Endothelial cell (in vitro differentiated cells): Measurements from ENCODE around the gene EHMT1. TPM values are rescaled to one million over a fixed set of nuclear protein-coding genes. Genes with fewer than 3 reads are reported as not detected.
A peak's percentile ranks its signal among the peaks of the same experiment; 100 is the strongest.

Source experiments
- DNase-seq: peaks from one replicate; pipeline ENCODE4 v3.0.0; 2021; ENCODE audit warnings: low spot score
- H3K27ac Mint-ChIP-seq: one replicate; pipeline ENCODE4 v1.8.0; 2021; ENCODE audit warnings: mixed read lengths, inconsistent platforms; ENCODE audit not compliant: unreplicated experiment
- H3K27me3 Mint-ChIP-seq: one replicate; pipeline ENCODE4 v1.8.0; 2021; ENCODE audit warnings: mild to moderate bottlenecking, moderate library complexity, mixed read lengths, inconsistent platforms; ENCODE audit not compliant: unreplicated experiment
- H3K36me3 Mint-ChIP-seq: one replicate; pipeline ENCODE4 v1.8.0; 2021; ENCODE audit warnings: mild to moderate bottlenecking, low read depth, mixed read lengths, inconsistent platforms; ENCODE audit not compliant: unreplicated experiment
- H3K4me1 Mint-ChIP-seq: one replicate; pipeline ENCODE4 v1.8.0; 2021; ENCODE audit warnings: mild to moderate bottlenecking, mixed read lengths, inconsistent platforms; ENCODE audit not compliant: unreplicated experiment
- H3K4me3 Mint-ChIP-seq: one replicate; pipeline ENCODE4 v1.8.0; 2021; ENCODE audit warnings: mild to moderate bottlenecking, mixed read lengths, inconsistent platforms; ENCODE audit not compliant: unreplicated experiment
- H3K9me3 Mint-ChIP-seq: one replicate; pipeline ENCODE4 v1.8.0; 2021; ENCODE audit warnings: mixed read lengths, inconsistent platforms; ENCODE audit not compliant: unreplicated experiment
- total RNA-seq: library from RNA; stranded (reverse); fragmentation: NEBNext Ultra II Directional; extraction: Animal tissue kit (Norgen Biotek cat#: 25700); gene quantifications from one replicate; pipeline ENCODE4 v1.2.1, GENCODE V29; 2021; ENCODE audit not compliant: unreplicated experiment
- TF ChIP-seq, protein P1 (sequence below): fragments of 200-600 bp; sonication (generic); IDR thresholded peaks from one replicate; pipeline ENCODE4 v1.5.0; 2021; ENCODE audit warnings: antibody characterized with exemption; ENCODE audit not compliant: unreplicated experiment

Gene EHMT1
- total RNA-seq, 1 donor from 2014 or later: 120 TPM

- Mint-ChIP-seq H3K9me3 (no peaks in the 10 kb centered on the region), H3K4me1 (peaks cover 3% of the 10 kb centered on the region), H3K27me3 (peaks cover 5% of the 10 kb centered on the region), H3K4me3 (no peak overlapping the region), H3K27ac (no peak overlapping the region), H3K36me3 (peaks cover 38% of the 10 kb centered on the region)
- no peak for DNase-seq
- TF ChIP-seq, protein P1, sequence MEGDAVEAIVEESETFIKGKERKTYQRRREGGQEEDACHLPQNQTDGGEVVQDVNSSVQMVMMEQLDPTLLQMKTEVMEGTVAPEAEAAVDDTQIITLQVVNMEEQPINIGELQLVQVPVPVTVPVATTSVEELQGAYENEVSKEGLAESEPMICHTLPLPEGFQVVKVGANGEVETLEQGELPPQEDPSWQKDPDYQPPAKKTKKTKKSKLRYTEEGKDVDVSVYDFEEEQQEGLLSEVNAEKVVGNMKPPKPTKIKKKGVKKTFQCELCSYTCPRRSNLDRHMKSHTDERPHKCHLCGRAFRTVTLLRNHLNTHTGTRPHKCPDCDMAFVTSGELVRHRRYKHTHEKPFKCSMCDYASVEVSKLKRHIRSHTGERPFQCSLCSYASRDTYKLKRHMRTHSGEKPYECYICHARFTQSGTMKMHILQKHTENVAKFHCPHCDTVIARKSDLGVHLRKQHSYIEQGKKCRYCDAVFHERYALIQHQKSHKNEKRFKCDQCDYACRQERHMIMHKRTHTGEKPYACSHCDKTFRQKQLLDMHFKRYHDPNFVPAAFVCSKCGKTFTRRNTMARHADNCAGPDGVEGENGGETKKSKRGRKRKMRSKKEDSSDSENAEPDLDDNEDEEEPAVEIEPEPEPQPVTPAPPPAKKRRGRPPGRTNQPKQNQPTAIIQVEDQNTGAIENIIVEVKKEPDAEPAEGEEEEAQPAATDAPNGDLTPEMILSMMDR: no peak
These were observed 131.8 kb downstream of the EHMT1 start for GRCh38 chr9:137750566-137750965.

GRCh38 chr9:137751616-137752015, 132.8 kb downstream of the EHMT1 start:
- TF ChIP-seq, protein P1: no peak
- DNase-seq: no peak
- Mint-ChIP-seq H3K4me3 (no peak overlapping the region), H3K9me3 (no peaks in the 10 kb centered on the region), H3K4me1 (peaks cover 3% of the 10 kb centered on the region), H3K27me3 (peaks cover 9% of the 10 kb centered on the region), H3K27ac (no peak overlapping the region), H3K36me3 (peaks cover 47% of the 10 kb centered on the region)

DNA sequence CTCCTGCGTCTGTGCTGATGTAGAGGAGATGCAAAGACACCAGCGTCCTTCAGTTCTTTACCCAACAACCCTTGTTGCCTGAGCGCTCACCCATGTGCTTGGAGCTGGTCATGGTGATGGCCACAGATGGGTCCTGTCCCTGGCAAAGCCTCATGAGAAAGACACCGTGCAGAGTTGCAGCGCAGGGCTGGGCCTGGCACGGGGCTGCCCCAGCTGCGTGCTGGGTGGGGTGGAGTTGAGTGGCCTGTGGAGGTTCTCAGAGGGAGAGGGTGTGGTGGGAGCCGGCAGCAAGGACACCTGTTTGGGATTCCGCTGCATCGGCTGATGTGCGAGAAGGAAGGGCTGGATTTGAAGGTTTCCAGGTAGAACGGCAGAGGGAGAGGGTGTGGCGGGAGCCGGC, 133.6 kb downstream of the EHMT1 start:
- no peaks in the 10 kb centered on the region for H3K9me3 Mint-ChIP-seq
- H3K36me3 Mint-ChIP-seq: peaks cover 47% of the 10 kb centered on the region
- peak overlapping the region; percentile 60 for H3K4me3 Mint-ChIP-seq
- no peak overlapping the region for H3K27ac Mint-ChIP-seq
- H3K27me3 Mint-ChIP-seq: peaks cover 9% of the 10 kb centered on the region
- no peak for DNase-seq
- peaks cover 3% of the 10 kb centered on the region for H3K4me1 Mint-ChIP-seq
- TF ChIP-seq, protein P1: no peak

- H3K27me3 Mint-ChIP-seq: peaks cover 9% of the 10 kb centered on the region
- DNase-seq: no peak
- H3K27ac Mint-ChIP-seq: no peak overlapping the region
- H3K4me1 Mint-ChIP-seq: peaks cover 3% of the 10 kb centered on the region
- peaks cover 54% of the 10 kb centered on the region for H3K36me3 Mint-ChIP-seq
- no peaks in the 10 kb centered on the region for H3K9me3 Mint-ChIP-seq
- H3K4me3 Mint-ChIP-seq: no peak overlapping the region
- TF ChIP-seq, protein P1: no peak
These were observed 134.5 kb downstream of the EHMT1 start for GRCh38 chr9:137753192-137753765.

DNA sequence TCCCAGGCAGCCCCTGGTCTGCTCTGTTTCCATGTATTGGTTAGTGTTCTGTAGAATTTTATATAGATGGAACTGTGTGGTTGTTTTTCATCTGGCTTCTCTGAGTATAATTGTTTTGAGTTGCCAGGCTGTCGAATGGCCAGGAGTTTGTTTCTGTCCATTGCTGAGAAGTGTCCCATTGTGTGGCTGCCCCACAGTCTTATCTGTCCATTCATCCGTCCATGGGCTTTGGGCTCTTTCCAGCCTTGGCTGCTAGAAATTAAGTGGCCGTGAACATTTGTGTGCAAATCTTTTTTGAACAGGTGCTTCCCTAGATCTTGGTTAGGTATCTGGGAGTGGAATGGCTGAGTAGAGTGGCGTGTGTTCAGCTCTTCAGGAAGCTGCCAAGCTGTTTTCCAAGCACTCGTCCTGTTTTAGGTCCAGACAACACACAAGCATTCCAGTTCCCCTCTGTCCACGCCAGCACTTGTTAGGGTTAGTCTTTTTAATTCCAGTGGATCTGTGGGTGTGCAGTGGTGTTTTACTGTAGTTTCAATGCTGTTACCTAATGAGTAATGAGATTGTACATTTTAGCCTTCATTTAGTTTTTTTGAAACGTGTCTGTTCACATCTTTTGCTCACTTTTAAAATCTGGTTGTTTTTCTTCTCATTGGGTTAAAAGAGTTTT, 136.6 kb downstream of the EHMT1 start:
- TF ChIP-seq, protein P1: no peak
- H3K4me3 Mint-ChIP-seq: peak overlapping the region; percentile 86
- H3K4me1 Mint-ChIP-seq: no peaks in the 10 kb centered on the region
- no peaks in the 10 kb centered on the region for H3K9me3 Mint-ChIP-seq
- no peak overlapping the region for H3K27ac Mint-ChIP-seq
- peaks cover 9% of the 10 kb centered on the region for H3K27me3 Mint-ChIP-seq
- peaks cover 63% of the 10 kb centered on the region for H3K36me3 Mint-ChIP-seq
- no peak for DNase-seq
